Measurements from ENCODE around the gene TMEM178B.

GRCh38 chr7:141477865-141478264 lies 404.0 kb downstream of the TMEM178B start:
- TF ChIP-seq RFX1 (IDR thresholded peaks at IDR 0.05) (no peak), YY1 (IDR thresholded peaks at IDR 0.05; ENCODE audit: insufficient read depth, insufficient replicate concordance, low read depth, low read length) (no peak), POLR2A (IDR thresholded peaks at IDR 0.05; ENCODE audit: insufficient read depth in 1 of 2, low read depth in 2 of 2, low read length in 2 of 2) (no peak), DNMT1 (CRISPR knock-in tag; IDR thresholded peaks at IDR 0.05) (no peak), SRY (CRISPR knock-in tag; IDR thresholded peaks at IDR 0.05) (no peak), SKIL (CRISPR knock-in tag; IDR thresholded peaks at IDR 0.05; ENCODE audit: borderline replicate concordance) (no peak), EZH2 (conservative IDR thresholded peaks at IDR 0.05; ENCODE audit: low read depth, low read length) (no peak), GABPA (IDR thresholded peaks at IDR 0.05; ENCODE audit: low read depth, low read length) (no peak), GABPA (CRISPR knock-in tag; IDR thresholded peaks at IDR 0.05; ENCODE audit: low read depth) (no peak)

Data from HepG2 (cell line).